Prostate gland (tissue), 2 donors: Measurements from ENCODE around the gene CUL4A.

Experiments
- POLR2A ChIP-seq: fragments of 450-650 bp; IDR thresholded peaks from one replicate; pipeline ENCODE4 v1.6.1; 2016; ENCODE audit warnings: antibody characterized with exemption, mild to moderate bottlenecking
- POLR2AphosphoS5 ChIP-seq: sonication (generic); formaldehyde crosslinking; IDR thresholded peaks from one replicate; pipeline ENCODE4 v1.6.1; 2017; ENCODE audit warnings: antibody characterized with exemption
- TF ChIP-seq, protein P1 (sequence below), 4 experiments: fragments of 200-600 bp in 2 of 4; fragments of 450-650 bp in 2 of 4; sonication (generic) in 2 of 4; IDR thresholded peaks; 1 replicate in 3 of 4; 2 replicates in 1 of 4; pipeline ENCODE4 v1.5.1; 2016 to 2019; ENCODE audit warnings: antibody characterized with exemption in 4 of 4, mild to moderate bottlenecking in 2 of 4, moderate library complexity in 2 of 4

- TF ChIP-seq POLR2A, result no peak
- TF ChIP-seq, protein P1, sequence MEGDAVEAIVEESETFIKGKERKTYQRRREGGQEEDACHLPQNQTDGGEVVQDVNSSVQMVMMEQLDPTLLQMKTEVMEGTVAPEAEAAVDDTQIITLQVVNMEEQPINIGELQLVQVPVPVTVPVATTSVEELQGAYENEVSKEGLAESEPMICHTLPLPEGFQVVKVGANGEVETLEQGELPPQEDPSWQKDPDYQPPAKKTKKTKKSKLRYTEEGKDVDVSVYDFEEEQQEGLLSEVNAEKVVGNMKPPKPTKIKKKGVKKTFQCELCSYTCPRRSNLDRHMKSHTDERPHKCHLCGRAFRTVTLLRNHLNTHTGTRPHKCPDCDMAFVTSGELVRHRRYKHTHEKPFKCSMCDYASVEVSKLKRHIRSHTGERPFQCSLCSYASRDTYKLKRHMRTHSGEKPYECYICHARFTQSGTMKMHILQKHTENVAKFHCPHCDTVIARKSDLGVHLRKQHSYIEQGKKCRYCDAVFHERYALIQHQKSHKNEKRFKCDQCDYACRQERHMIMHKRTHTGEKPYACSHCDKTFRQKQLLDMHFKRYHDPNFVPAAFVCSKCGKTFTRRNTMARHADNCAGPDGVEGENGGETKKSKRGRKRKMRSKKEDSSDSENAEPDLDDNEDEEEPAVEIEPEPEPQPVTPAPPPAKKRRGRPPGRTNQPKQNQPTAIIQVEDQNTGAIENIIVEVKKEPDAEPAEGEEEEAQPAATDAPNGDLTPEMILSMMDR (IDR thresholded peaks at IDR 0.05), result no peak
- TF ChIP-seq POLR2AphosphoS5, result no peak
Observed at GRCh38 chr13:113182046-113182445, 27.4 kb upstream of the CUL4A start.
